OCI-M2 (cell line): ENCODE results near the gene ZNF556.
"Not testable (repeated sequence)": the region's sequence is repeated elsewhere in the genome, so short reads cannot be mapped to it uniquely, and the experiment has no call there.

Experiments
- DNase-seq: peaks from one replicate; lab custom pipeline; 2025; ENCODE audit not compliant: unreplicated experiment; lab: John Stamatoyannopoulos, UW

Gene ZNF556

GRCh38 chr19:2903326-2903725 is 36.2 kb downstream of the ZNF556 start:
- DNase-seq, result not testable (repeated sequence)

- DNase-seq, result no peak
Measured at GRCh38 chr19:2905918-2906519, 38.9 kb downstream of the ZNF556 start.

DNA sequence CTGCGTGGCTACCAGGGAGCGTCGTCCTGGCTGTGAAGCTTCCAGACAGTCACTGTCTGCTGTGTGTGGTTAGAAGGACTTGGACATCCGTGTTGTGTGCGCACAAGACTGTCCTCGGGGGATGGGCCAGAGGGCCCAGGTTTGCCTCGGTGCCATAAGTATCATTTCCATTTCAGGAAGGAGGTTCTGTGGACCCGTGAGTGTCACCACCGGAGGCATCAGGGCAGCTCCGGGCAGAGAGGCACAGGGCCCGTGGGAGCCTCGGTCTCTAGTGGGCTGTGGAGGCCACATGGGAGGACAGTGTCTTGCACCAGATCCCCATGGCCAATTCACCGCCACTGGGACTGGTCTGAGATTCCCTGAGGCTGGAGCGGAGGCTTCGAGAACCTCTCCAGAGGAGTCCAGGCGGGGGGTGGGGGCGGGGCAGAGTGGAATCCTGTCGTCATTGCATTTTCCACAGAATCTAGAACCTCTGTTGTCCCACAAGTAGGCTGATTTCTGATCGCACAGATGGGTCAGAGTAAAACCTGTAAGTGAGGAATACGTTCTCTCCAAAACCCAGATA is 39.6 kb downstream of the ZNF556 start:
- no peak for DNase-seq

DNA sequence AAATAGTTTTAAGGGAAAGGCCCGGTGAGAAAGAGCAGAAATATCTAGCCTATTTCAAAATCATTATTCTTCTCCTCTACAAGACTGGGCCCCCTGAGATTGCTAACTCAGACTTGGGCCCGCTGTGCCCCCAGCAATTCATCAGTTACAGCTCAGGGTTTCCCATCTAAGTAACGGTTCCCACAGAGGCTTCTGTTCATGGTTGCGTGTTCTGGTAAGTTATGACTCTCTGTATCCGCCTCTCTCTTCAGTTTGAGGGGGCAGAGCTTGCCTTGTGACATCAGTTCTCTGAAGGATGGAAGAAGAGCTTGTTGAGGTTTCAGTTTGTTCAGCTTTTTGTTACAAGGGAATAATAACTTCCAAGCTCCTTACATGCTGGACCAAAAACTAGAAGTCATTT is 45.2 kb downstream of the ZNF556 start:
- no peak for DNase-seq

GRCh38 chr19:2917275-2918184 is 50.4 kb downstream of the ZNF556 start:
- no peak for DNase-seq

- no peak for DNase-seq
Measured at GRCh38 chr19:2922987-2923386, 55.9 kb downstream of the ZNF556 start.

GRCh38 chr19:2923510-2923909 is 56.4 kb downstream of the ZNF556 start:
- no peak for DNase-seq

DNA sequence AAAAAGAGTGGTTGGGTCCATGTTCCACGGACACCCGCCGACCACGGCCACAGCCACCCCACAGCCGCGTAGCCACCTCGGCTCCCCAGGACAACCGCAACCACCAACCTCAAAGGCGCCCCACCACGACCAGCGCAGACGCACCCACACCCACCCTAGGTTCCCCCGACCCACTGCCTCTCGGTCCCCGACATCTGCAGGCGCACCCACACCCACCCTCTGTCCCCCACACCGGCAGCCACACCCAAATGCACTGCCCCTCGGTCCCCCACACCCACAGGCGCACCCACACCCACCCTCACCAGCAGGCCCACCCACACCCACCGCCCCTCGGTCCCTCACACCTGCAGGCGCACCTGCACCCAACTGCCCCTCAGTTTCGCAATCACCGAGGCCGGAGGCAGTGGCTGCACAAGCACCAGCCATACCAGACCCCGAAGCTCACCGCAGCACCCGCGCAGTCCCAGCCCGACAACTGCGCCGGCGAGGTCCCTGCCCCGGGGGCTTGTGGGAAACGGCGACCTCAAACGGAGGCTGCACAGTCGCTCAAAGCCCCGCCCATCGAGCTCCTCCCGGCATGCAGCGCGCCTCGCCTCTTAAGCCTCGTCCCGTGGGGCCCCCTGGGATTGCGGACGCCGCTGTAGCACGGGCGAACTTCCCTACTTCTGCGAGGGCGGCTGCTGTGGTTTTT is 59.4 kb downstream of the ZNF556 start:
- no peak for DNase-seq

GRCh38 chr19:2927032-2927430 is 59.9 kb downstream of the ZNF556 start:
- no peak for DNase-seq
